CD14-positive monocyte (primary cell): ENCODE results near the gene RGS17. TPM values are rescaled to one million over a fixed set of nuclear protein-coding genes. Genes with fewer than 3 reads are reported as not detected.
A peak's percentile ranks its signal among the peaks of the same experiment; 100 is the strongest.

ENCODE experiments used
- DNase-seq, 3 donors: peaks; one replicate each; pipeline ENCODE4 v3.0.0-alpha.2; 2011 to 2022
- H2AFZ ChIP-seq: 2 replicates; pipeline ENCODE4 v1.6.0; 2012; ENCODE audit warnings: mild to moderate bottlenecking, low read depth, low read length, inconsistent platforms; ENCODE audit not compliant: insufficient read depth, poor library complexity, severe bottlenecking
- H3K27ac ChIP-seq, 2 donors: 1 replicate in 1 of 2; 2 replicates in 1 of 2; pipeline ENCODE4 v1.5.1; 2012 to 2013; ENCODE audit warnings: low read length in 2 of 2, control low read depth in 1 of 2, inconsistent platforms in 1 of 2, low read depth in 1 of 2, mild to moderate bottlenecking in 1 of 2
- H3K27me3 ChIP-seq, 2 donors: one replicate each; pipeline versions ENCODE4 v1.6.0 to v1.6.1; 2011 to 2013; ENCODE audit warnings: low read length in 2 of 2; ENCODE audit not compliant: control insufficient read depth in 2 of 2, insufficient read depth in 2 of 2
- H3K36me3 ChIP-seq, 2 donors: replicated peaks in 1 of 2; 1 replicate in 1 of 2; 2 replicates in 1 of 2; pipeline versions ENCODE4 v1.5.1 to v1.6.1; 2012 to 2013; ENCODE audit warnings: low read length in 2 of 2, control low read depth in 1 of 2, inconsistent platforms in 1 of 2, mild to moderate bottlenecking in 1 of 2; ENCODE audit not compliant: insufficient read depth in 2 of 2, control insufficient read depth in 1 of 2
- H3K4me1 ChIP-seq, 2 donors: 1 replicate in 1 of 2; 2 replicates in 1 of 2; pipeline versions ENCODE4 v1.5.1 to v1.6.1; 2012 to 2013; ENCODE audit warnings: low read length in 2 of 2, control low read depth in 1 of 2, inconsistent platforms in 1 of 2, mild to moderate bottlenecking in 1 of 2, moderate library complexity in 1 of 2; ENCODE audit not compliant: insufficient read depth in 2 of 2, control insufficient read depth in 1 of 2
- H3K4me2 ChIP-seq: replicated peaks from 2 replicates; pipeline ENCODE3; 2012; ENCODE audit warnings: low read length, moderate library complexity, mild to moderate bottlenecking; ENCODE audit not compliant: poor library complexity, severe bottlenecking; ENCODE audit errors: extremely low read depth
- H3K4me3 ChIP-seq, 3 experiments: fragments of 200-600 bp in 1 of 3; sonication (generic) in 1 of 3; replicated peaks in 1 of 3; 1 replicate in 2 of 3; 2 replicates in 1 of 3; pipeline ENCODE4 v1.5.1; 2011 to 2013; ENCODE audit warnings: low read length in 3 of 3, mild to moderate bottlenecking in 3 of 3, control low read depth in 2 of 3, low read depth in 2 of 3, inconsistent platforms in 1 of 3, moderate library complexity in 1 of 3
- H3K79me2 ChIP-seq: 2 replicates; pipeline ENCODE4 v1.6.0; 2012; ENCODE audit warnings: mild to moderate bottlenecking, control low read depth, inconsistent platforms, low read length, moderate library complexity; ENCODE audit not compliant: insufficient read depth
- H3K9ac ChIP-seq: 2 replicates; pipeline ENCODE4 v1.6.0; 2017; ENCODE audit warnings: low read length, mild to moderate bottlenecking; ENCODE audit not compliant: insufficient read depth, poor library complexity, severe bottlenecking
- H3K9me3 ChIP-seq, 2 donors: replicated peaks in 1 of 2; 1 replicate in 1 of 2; 2 replicates in 1 of 2; pipeline versions ENCODE4 v1.5.1 to v1.6.1; 2012 to 2013; ENCODE audit warnings: low read length in 2 of 2, control low read depth in 1 of 2; ENCODE audit not compliant: control insufficient read depth in 1 of 2, insufficient read depth in 1 of 2
- H4K20me1 ChIP-seq: 2 replicates; pipeline ENCODE4 v1.6.0; 2012; ENCODE audit warnings: mild to moderate bottlenecking, low read length, control low read depth, moderate library complexity; ENCODE audit not compliant: insufficient read depth
- H3K27ac Mint-ChIP-seq, 7 donors: one replicate each; pipeline ENCODE4 v1.8.0; 2020; ENCODE audit warnings: mild to moderate bottlenecking in 7 of 7, mixed read lengths in 7 of 7, moderate library complexity in 6 of 7, inconsistent platforms in 2 of 7
- H3K27me3 Mint-ChIP-seq, 3 donors: one replicate each; pipeline ENCODE4 v1.8.0; 2021 to 2022; ENCODE audit warnings: low read depth in 3 of 3, mild to moderate bottlenecking in 3 of 3, mixed read lengths in 3 of 3, moderate library complexity in 3 of 3, inconsistent platforms in 1 of 3
- H3K36me3 Mint-ChIP-seq, 2 donors: one replicate each; pipeline ENCODE4 v1.8.0; 2020; ENCODE audit warnings: mixed read lengths in 2 of 2, inconsistent platforms in 1 of 2, mild to moderate bottlenecking in 1 of 2
- H3K4me1 Mint-ChIP-seq: one replicate; pipeline ENCODE4 v1.8.0; 2020; ENCODE audit warnings: mild to moderate bottlenecking, mixed read lengths
- H3K4me3 Mint-ChIP-seq, 2 donors: one replicate each; pipeline ENCODE4 v1.8.0; 2020; ENCODE audit warnings: mild to moderate bottlenecking in 2 of 2, mixed read lengths in 2 of 2, moderate library complexity in 1 of 2
- H3K9me3 Mint-ChIP-seq, 7 donors: one replicate each; pipeline ENCODE4 v1.8.0; 2020 to 2022; ENCODE audit warnings: mixed read lengths in 7 of 7, mild to moderate bottlenecking in 6 of 7, moderate library complexity in 6 of 7, inconsistent platforms in 2 of 7
- WGBS: methylation state at CpG from one replicate; pipeline ENCODE4 v1.1.5; 2013; ENCODE audit warnings: missing lambda C conversion rate; ENCODE audit not compliant: insufficient coverage; 5-methylcytosine and 5-hydroxymethylcytosine counted together
- intact Hi-C, 2 donors: fragments of 100-400 bp; cut with micrococcal nuclease; formaldehyde crosslinking; loops; one replicate each; pipeline versions ENCODE4 v1.15.0 to v1.15.1; 2023
- polyA plus RNA-seq, 3 donors: library from polyadenylated mRNA; depleted of rRNA in 1 of 3; unstranded in 2 of 3; stranded (reverse) in 1 of 3; fragments of 300-500 nt in 2 of 3; fragments of >200 nt in 1 of 3; fragmentation: Illumina TruSeq in 2 of 3; gene quantifications; 1 replicate in 2 of 3; 2 replicates in 1 of 3; pipeline ENCODE4 v1.2.3, GENCODE V29; 2012 to 2021
- TF ChIP-seq, protein P1 (sequence below): fragments of 200-600 bp; IDR thresholded peaks from one replicate; pipeline ENCODE4 v1.8.0; 2022; ENCODE audit warnings: antibody characterized with exemption, mild to moderate bottlenecking

RGS17 gene
- polyA plus RNA-seq, 3 donors, result not detected

DNA sequence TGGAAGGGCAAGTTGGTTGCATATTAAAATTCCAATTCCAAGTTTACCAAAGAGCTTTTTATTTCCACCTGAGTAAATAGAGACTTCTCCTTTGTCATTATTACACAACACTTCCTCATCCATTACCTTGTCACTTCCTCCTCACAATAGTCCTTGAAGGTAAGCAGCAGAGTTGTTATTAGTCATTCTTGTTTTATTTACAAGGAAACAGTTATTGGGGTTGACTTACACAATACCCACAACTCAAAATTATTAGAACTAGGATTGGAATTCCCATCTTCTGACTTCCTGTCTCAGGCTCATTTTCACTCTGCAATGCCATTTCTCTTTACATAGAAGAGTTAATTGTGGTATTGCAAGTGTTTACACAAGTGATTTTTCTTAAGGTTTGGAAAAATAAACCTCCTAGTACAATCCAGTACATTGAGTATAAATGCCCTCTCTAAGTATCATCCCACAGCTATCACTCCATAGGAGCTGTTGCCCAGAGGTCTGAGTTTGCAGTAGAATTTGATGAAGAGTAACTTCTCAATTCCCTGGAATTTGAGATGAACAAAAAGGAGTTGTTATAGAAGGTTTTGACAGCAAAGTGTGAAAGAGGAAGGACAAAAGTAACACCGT lies 99.6 kb downstream of the RGS17 start:
- Histone ChIP-seq H3K9ac (no peak overlapping the region), H3K27me3 (no peaks in the 10 kb centered on the region), H4K20me1 (no peaks in the 10 kb centered on the region), H3K9me3 (no peaks in the 10 kb centered on the region), H2AFZ (no peak overlapping the region), H3K27ac (no peak overlapping the region), H3K4me2 (no peak overlapping the region), H3K79me2 (no peaks in the 10 kb centered on the region), H3K36me3 (no peaks in the 10 kb centered on the region), H3K4me1 (no peaks in the 10 kb centered on the region), H3K4me3 (no peak overlapping the region)
- WGBS, result no CpG with 5 or more reads among the region's 1 CpG
- intact Hi-C loops, result no loop called here
- Mint-ChIP-seq H3K9me3 (no peaks in the 10 kb centered on the region), H3K27me3 (peaks cover 0 to 4% (median 0%) of the 10 kb centered on the region in 3 donors), H3K36me3 (no peaks in the 10 kb centered on the region), H3K4me3 (no peak overlapping the region), H3K4me1 (peaks cover 3% of the 10 kb centered on the region), H3K27ac (no peak overlapping the region)
- TF ChIP-seq, protein P1, sequence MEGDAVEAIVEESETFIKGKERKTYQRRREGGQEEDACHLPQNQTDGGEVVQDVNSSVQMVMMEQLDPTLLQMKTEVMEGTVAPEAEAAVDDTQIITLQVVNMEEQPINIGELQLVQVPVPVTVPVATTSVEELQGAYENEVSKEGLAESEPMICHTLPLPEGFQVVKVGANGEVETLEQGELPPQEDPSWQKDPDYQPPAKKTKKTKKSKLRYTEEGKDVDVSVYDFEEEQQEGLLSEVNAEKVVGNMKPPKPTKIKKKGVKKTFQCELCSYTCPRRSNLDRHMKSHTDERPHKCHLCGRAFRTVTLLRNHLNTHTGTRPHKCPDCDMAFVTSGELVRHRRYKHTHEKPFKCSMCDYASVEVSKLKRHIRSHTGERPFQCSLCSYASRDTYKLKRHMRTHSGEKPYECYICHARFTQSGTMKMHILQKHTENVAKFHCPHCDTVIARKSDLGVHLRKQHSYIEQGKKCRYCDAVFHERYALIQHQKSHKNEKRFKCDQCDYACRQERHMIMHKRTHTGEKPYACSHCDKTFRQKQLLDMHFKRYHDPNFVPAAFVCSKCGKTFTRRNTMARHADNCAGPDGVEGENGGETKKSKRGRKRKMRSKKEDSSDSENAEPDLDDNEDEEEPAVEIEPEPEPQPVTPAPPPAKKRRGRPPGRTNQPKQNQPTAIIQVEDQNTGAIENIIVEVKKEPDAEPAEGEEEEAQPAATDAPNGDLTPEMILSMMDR, result no peak
- DNase-seq, result peak in 2 of 3 donors; percentile 2 to 21

DNA sequence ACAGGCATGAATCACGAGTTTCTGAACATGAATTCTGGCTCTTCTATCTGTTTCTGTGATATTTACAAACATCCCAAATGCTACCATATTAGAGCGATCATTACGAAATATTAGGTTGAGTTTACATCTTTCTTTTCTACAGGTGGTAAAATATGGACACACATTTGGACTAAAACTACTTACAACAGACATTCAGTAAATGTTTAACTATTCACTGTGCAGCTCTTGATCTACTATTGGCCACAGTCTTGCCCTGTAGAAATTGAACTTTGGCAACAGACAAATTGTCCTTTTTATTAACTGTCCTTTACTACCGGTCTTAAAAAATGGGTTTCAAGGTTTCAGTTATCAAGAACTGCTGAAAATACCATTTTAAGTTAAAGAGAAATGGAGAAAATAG lies 102.1 kb downstream of the RGS17 start:
- H3K4me3 ChIP-seq, result no peak overlapping the region
- H3K27ac Mint-ChIP-seq, result no peak overlapping the region
- intact Hi-C loops, result no loop called here

More for the DNA sequence above, 102.1 kb downstream of the RGS17 start:
- Histone ChIP-seq H3K79me2 (no peaks in the 10 kb centered on the region), H4K20me1 (no peaks in the 10 kb centered on the region), H2AFZ (no peak overlapping the region), H3K36me3 (no peaks in the 10 kb centered on the region), H3K9me3 (no peaks in the 10 kb centered on the region), H3K4me2 (no peak overlapping the region), H3K4me1 (no peaks in the 10 kb centered on the region), H3K9ac (no peak overlapping the region), H3K27me3 (no peaks in the 10 kb centered on the region), H3K27ac (no peak overlapping the region)
- no peaks in the 10 kb centered on the region for H3K36me3 Mint-ChIP-seq
- DNase-seq, result no peak
- TF ChIP-seq, protein P1, result no peak
- 100% methylated on average over 1 of the region's 4 CpGs for WGBS
- no peaks in the 10 kb centered on the region for H3K9me3 Mint-ChIP-seq
- H3K27me3 Mint-ChIP-seq, result peaks cover 0 to 3% (median 0%) of the 10 kb centered on the region in 3 donors
- no peak overlapping the region for H3K4me3 Mint-ChIP-seq
- peaks cover 3% of the 10 kb centered on the region for H3K4me1 Mint-ChIP-seq
